Renal pelvis (tissue), 4 donors: ENCODE measurements around the gene PGM2L1. TPM values are rescaled to one million over a fixed set of nuclear protein-coding genes. Genes with fewer than 3 reads are reported as not detected.
"Not testable (repeated sequence)": the region's sequence is repeated elsewhere in the genome, so short reads cannot be mapped to it uniquely, and the experiment has no call there.

Experiments
- DNase-seq: peaks from one replicate; pipeline ENCODE4 v3.0.0-alpha.2; 2013
- polyA plus RNA-seq, 3 donors: library from polyadenylated mRNA; unstranded; fragments of 120-200 nt; gene quantifications; one replicate each; pipeline ENCODE4 v1.2.1, GENCODE V29; 2013; ENCODE audit not compliant: insufficient read length in 3 of 3

Gene PGM2L1
- polyA plus RNA-seq, 3 donors = 2.6 to 4.3 (median 3.8) TPM

DNA sequence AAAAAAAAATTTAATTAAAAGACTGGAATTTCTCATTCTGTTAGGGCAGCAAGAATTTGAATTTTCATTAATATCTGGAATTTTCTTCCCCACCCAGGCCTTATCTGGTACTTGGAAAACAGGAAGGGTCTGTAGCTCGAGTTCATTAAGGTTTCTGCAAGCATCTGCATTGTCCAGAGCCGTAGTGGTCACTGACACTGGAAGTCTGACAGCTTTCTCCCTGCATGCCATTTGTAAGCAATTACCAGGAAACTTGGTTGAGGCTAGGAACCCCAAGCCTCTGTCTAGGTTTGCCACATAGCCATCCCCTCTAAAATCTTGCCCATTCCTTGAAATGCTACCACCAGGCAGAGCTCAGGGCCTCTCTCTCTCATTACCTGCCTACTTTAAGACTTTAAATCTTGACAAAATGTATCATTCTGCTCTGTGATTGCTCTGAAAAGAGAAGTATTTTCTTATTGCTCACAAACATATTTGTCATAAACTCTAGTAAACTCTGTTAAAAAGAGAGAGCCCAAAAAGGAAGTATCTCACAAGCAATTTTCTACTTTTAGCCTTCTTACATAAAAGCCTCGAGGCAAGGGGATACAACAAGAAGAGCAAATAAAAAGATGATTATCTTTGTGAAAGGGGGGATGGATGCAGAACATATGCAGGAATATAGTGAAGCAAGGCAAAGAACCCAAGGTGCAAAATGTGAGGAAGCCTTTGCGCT lies 5.5 kb upstream of the PGM2L1 start:
- DNase-seq = no peak

DNA sequence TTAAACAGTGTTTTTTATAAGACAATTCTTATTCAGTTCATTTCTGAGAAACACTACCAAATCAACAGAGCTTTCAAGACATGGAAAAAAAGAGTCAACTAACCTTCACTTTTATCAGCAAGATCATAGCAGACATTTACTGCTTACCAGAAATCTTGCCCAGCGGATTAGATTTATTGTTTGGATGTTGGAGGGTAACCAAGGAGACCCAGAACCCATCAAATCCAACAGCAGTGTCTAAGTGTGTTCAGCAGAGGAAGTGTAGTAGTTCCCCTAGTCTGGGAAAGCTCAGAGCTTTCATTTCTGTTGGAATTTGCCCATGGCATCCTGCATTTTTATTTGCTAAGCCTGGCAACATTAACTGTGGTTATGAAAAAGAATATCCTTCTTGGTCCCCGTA lies 2.4 kb upstream of the PGM2L1 start:
- no peak for DNase-seq

- DNase-seq = peak; percentile 43
Observed at GRCh38 chr11:74397501-74398243, 561 bp downstream of the PGM2L1 start.

GRCh38 chr11:74392256-74392655 lies 6.0 kb downstream of the PGM2L1 start:
- no peak for DNase-seq

DNA sequence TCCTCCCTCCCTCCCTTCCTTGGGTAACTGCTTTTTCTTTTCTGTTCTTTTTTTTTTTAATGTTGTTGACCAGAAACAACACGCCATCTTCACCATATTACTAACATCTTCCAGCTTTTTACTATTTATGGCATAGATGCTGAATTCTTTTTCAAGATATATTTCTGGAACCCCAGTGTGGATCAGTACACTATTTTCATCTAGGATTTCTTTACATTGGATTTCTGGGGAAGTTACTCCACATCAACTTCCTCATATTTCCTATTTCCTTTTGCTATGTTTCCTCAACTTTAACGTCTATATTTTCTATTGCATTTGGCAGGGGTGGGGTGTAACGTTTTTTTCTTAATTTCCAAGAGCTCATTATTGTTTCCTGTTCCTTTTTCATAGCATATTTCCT lies 7.0 kb downstream of the PGM2L1 start:
- DNase-seq = no peak

- DNase-seq = no peak
Observed at GRCh38 chr11:74390697-74391096, 7.5 kb downstream of the PGM2L1 start.

DNA sequence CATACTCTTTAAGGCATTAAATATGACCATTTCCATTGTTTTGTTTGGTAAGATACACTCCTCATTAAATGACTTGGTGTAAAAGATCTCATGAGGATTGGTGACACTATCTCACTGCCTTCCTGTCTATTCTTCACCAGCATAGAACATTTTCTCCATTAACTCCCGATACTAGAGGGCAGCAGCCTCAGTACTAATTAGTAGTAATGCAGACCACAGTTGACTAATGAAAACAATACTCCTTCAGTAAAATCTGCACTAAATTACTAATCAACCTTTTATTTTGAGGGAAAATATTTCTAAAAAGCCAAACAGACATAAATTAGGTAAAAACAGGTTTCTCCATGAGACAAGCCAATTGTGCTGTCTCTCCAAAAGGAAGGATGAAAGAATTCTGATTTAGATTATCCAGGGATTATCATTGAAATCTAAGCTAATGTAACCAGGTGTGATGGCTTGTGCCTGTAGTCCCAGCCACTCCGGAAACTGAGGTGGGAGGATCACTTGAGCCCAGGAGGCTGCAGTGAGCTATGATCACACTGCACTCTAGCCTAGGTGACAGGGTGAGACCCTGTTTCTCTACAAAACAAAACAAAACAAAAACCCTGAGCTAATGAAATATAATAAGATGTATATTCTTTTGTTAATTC lies 9.4 kb downstream of the PGM2L1 start:
- peak; percentile 55 for DNase-seq

GRCh38 chr11:74384641-74385040 lies 13.6 kb downstream of the PGM2L1 start:
- DNase-seq = no peak

- DNase-seq = no peak
Observed at GRCh38 chr11:74380746-74381439, 17.3 kb downstream of the PGM2L1 start.

- DNase-seq = no peak
Observed at GRCh38 chr11:74377689-74378088, 20.5 kb downstream of the PGM2L1 start.

DNA sequence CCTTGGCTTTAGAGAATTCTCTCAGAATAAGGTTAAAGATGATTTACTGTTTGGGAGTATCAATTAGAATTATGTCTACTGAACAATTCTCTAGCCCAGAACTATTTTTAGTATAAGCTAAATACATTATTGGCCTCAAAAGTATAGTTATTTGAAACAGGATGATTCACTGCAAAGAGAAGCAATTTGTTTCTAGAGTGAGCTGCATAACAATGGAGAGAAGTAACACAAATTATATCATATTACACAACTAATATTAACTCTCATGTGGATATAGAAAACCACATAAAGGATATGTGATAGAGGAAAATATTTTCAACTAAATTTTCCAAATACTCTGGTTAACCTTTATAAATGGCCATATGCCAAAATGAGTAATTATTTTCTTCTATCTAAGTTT lies 24.9 kb downstream of the PGM2L1 start:
- DNase-seq = no peak

- DNase-seq = no peak
Observed at GRCh38 chr11:74371269-74372052, 26.8 kb downstream of the PGM2L1 start.

GRCh38 chr11:74370123-74370522 lies 28.1 kb downstream of the PGM2L1 start:
- DNase-seq = no peak

- DNase-seq = no peak
Observed at GRCh38 chr11:74367881-74368280, 30.4 kb downstream of the PGM2L1 start.

- no peak for DNase-seq
Observed at GRCh38 chr11:74366576-74366975, 31.7 kb downstream of the PGM2L1 start.

- not testable (repeated sequence) for DNase-seq
Observed at GRCh38 chr11:74365805-74366204, 32.4 kb downstream of the PGM2L1 start.

DNA sequence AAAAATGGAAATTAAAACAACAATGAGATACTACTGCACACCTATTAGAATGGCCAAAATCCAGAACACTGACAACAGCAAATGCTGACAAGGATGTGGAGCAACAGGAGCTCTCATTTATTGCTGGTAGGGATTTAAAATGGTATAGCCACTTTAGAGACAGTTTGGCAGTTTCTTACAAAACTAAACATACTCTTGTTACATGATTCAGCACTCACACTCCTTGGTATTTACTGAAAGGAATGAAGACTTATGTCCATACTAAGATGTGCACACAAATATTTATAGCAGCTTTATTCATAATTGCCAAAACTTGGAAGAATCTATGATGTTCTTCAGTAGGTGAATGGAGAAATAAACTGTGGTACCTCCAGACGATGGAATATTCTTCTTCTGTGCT lies 40.8 kb downstream of the PGM2L1 start:
- DNase-seq = no peak

GRCh38 chr11:74355626-74356025 lies 42.6 kb downstream of the PGM2L1 start:
- no peak for DNase-seq

DNA sequence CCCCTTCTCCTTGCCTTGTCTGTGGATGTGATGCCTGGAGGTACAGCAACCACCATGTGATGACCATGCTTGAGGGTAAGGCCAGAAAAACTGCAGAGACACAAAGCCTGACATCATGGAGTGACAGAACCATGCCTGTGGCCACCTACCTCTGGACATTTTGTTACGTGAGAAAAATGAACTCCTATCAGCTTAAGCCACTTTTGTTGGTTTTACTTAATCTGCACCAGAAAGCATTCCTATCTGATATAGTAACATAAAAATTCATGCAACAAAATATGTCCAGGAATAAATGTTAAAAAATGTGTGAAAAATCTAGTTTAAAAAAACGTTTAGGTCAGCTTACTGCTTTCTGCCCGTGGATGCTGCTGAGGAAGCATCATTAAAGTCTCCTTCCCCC lies 44.2 kb downstream of the PGM2L1 start:
- DNase-seq = no peak

GRCh38 chr11:74347381-74347780 lies 50.9 kb downstream of the PGM2L1 start:
- DNase-seq = no peak

GRCh38 chr11:74345420-74345819 lies 52.8 kb downstream of the PGM2L1 start:
- no peak for DNase-seq

- no peak for DNase-seq
Observed at GRCh38 chr11:74341921-74342320, 56.3 kb downstream of the PGM2L1 start.
